GM18951 (cell line): Measurements from ENCODE around the gene DMD.

Experiments used
- POLR2A ChIP-seq: IDR thresholded peaks from 4 replicates; pipeline ENCODE4 v1.6.1; 2011; ENCODE audit warnings: mild to moderate bottlenecking; ENCODE audit not compliant: insufficient read length, insufficient read depth; ENCODE audit errors: extremely low read depth
- in situ Hi-C: fragments of 300-500 bp; cut with MboI; formaldehyde crosslinking; loops from one replicate; pipeline ENCODE4 v1.12.0; 2022; ENCODE audit warnings: low sequenced_read_pairs, mixed read lengths, inconsistent platforms; ENCODE audit not compliant: unreplicated experiment

The DMD gene

DNA sequence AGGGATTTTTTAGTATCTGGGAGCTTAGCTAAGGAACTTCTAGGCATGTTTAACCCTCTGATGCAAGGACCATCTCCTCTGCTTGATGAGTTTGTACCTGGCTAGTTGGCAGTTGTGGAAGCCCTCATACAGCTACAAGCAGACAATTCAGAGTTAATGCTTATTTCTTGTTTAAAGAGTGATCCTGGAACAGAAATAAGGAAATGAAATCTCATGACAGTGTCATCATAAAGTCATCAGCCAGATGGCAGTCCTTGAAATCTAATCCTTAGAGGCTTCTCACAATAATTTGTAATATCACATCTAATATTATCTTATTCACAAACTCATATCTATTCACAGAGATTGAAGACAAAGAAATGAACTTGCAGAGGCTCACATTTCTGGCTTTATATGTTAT lies 1557.9 kb downstream of the DMD start:
- no peak for TF ChIP-seq POLR2A
- in situ Hi-C loops: loop anchor here (10.0 kb wide), 1 partner anchor 619 kb away; no protein-coding TSS in a partner anchor

DNA sequence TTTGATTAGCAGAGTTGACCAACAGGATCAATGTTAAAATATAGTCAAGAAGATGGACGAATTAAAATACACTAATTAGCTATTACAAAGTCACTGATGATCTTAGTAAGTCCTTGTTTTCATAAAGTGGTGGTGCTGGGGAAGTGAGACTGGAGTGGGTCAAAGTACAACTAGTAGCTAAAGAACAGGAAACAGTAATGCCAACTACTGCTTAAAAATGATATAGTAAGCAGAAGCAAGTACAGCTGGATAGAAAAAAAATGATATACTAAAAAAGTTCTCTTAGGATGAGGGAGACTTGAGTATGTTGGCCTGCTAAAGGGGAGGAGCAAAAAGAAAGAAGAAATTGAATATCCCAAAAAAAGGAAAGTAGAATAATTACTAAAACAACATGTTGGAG lies 1558.7 kb downstream of the DMD start:
- no peak for TF ChIP-seq POLR2A
- in situ Hi-C loops: loop anchor here (10.0 kb wide), 1 partner anchor 618 kb away; no protein-coding TSS in a partner anchor

DNA sequence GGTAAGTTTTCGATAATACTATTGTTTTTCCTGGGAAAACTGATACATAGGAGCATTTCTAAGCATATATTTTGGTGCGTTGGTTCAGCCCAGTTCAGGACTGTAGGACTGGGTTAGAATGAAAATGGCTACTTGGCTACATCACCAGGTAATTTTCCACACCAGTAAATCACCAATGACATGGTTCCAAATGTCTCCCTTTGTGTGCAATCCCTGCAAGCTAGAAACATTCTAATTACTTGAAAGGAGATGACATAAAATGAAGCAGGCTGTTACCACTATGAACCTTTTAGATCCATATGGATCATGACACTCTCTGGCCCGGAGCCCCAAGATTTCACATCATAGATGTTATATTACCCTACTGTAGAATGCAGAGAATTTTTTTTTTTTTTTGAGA lies 1562.1 kb downstream of the DMD start:
- in situ Hi-C loops: no loop called here

DNA sequence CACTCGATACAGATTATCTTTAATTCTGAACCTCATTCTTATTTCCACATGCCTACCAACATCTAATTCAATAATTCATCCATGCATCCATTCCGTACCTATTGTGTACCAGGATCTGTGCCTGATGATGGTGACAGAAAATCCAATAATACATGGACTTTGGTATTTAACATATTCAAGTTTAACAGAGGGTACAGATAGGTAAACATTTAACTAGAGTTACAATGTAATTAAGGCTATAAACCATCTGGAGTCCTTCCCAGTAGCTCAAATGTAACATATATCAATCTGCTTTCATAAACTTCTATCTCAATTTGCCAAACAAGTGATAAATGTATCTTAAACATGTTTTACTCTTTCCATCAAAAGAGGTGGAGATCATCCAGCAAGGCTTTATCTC lies 1578.0 kb downstream of the DMD start:
- TF ChIP-seq POLR2A: no peak
- in situ Hi-C loops: no loop called here

More for the DNA sequence above, 1562.1 kb downstream of the DMD start:
- no peak for TF ChIP-seq POLR2A

DNA sequence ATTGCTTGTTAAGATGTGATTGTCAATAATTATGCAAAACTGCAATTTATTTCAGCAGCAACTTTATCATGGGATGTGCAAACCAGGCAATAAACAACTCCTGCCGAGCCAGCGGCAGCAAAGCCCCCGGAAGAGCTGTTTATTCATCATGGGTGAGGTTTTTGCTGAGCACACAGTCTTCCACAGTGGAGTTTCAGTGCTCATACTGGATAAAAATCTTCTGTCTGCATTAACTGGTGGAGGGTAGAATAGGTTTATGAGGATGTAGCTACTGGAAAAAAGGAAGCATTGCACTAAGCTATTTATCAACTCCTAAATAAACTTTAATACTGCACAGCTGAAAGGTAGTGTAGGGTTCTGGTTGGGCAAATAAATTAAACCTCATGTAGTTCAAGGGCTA lies 1582.2 kb downstream of the DMD start:
- in situ Hi-C loops: no loop called here
- TF ChIP-seq POLR2A: no peak

DNA sequence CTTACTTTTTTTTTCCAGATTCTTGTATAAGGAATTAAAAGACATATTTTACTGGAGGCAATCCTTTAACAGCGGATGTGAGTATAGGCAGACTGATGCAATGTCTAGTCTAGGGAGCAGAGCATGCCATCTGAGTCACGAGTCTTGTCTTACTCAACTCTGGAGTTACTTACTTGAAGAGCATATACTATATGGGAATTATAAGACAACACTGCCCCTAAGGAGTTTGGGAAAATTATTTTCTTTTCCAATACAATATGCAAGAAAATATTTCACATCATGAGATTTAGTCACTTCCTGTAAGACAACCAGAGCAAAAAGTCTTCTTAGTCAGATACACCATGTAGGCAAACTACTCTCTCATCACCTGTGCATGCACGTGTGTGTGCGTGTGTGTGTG lies 1602.2 kb downstream of the DMD start:
- in situ Hi-C loops: no loop called here
- no peak for TF ChIP-seq POLR2A

DNA sequence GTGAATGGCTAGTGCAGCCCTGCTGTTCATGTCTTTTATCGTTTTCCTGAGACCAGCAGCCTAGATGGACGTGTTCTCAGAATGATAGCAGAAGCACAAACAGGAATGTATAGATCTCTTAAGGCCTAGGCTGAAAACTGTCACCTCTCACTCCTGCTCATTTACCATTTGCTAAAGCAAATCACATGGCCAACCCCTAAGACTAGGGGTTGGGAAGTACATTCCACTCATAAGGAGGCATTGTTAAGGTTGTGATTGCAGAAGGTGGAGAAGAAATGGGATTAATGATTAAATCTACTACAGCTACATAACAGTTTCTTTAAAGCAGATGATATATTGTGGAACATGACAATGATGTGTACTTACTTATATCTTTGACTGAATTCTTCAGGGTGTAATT lies 1602.7 kb downstream of the DMD start:
- TF ChIP-seq POLR2A: no peak
- in situ Hi-C loops: no loop called here

DNA sequence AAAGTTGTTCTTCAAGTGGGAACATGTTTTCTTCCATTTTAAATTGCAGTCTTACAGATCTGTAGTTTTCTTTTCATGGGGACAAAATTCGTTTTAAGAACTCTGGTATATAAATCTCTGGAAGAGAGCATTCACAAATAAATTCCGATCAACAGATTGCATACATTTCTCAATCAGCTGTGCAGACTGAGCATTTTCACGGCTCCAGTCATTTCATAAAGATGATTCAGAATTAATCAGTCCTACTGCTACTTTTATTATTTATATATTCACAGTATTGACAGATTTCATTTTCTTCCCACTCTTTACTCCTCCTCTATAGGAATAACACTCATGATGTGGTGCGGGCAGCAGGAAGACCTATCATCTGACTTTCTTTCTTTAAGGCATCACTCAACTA lies 1604.6 kb downstream of the DMD start:
- in situ Hi-C loops: no loop called here
- no peak for TF ChIP-seq POLR2A

DNA sequence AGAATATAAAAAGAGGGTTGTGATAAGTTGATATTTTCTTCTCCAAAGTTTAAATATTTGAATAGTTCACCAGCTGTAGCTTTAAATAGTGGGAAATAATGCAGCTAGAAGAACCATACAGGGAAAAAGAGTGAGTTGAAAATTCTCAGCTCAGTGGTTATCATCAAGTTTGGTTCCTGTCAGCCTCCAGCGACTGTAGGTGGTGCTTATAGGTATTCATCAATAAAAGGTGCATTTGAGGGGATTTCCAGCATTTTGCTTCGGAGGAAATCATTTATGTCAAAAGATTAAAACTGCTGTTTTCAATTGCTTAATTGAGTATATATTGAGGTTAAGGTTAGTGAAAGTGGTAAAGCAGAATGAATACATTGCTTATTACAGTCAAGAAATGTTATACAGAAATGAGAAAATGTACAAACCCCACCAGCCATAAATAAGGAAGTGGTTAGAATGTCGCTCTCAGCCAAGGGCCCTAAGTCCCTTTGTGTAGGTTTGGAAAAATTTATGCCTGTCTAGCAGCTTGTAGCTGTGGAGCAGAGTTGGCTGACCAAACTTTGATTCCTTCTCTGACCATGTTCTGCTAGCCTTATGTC lies 1606.6 kb downstream of the DMD start:
- no peak for TF ChIP-seq POLR2A
- in situ Hi-C loops: no loop called here

DNA sequence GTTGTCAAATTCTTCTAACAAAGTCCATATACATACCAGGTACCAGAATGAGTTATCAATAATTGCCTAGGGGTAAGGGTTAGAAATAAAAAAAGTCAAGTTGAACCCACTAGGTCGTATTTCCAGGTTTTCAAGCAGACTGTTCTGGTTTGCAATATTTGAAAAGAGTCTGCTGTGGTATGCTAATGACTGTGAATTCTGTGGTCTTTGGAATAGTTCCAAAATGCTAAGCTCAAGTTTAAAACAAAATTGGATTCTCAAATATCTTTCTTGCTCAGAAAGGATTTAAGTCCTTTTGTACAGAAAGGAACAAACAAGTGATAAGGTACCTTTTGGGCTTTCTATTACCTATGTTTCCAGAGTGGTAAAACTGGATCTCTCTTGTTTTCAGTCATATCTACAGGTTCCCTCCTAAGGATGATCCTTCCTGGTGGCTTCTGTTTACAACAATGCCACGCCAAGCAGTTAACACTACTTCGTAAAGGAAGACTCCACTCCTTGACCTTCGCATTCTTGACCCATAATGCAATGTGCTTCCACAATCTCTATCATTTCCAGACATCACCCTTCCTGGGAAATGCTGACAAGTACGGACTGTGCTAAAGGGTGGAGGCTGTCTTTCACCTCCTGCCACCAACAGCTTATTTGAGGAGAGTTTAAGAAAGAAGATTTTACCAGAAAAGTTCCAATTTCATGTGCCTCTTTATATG lies 1607.8 kb downstream of the DMD start:
- in situ Hi-C loops: no loop called here
- no peak for TF ChIP-seq POLR2A

DNA sequence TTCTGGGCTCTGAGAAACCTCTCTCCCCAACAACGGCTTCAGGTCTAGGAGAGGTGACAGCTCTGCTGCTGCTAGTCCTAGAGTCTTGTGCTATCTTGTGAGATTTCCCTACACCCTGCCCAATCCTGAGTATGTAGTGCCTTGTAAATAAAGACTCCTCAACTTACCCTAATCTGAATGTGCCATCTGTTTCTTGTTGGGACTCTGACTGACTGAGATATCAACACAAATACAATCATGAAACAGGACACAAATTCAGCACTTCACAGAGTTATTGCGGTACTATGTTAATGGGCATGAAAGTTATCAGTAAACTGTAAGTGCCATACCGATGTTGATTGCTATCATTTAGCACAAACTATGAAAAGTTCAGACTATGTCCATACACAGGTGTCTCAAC lies 1610.5 kb downstream of the DMD start:
- no peak for TF ChIP-seq POLR2A
- in situ Hi-C loops: no loop called here

DNA sequence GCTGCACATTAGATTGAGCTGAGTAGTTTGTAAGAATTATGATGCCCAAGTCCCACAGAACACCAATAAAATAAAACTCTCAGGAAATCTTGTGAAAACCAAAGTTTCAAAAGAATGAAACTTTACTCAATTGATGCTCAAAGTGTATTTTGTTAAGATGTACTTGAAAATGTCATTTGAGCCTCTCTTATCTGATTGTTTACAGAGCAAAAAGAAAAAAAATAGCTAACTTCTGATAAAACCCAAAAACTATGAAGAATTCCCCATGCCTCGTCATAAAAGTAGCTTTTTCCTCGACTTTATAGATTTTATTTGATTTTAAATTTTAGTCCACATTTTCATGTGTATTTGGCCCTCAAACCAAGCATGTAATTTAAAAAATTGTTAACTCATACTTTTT lies 1618.0 kb downstream of the DMD start:
- in situ Hi-C loops: no loop called here
- no peak for TF ChIP-seq POLR2A

DNA sequence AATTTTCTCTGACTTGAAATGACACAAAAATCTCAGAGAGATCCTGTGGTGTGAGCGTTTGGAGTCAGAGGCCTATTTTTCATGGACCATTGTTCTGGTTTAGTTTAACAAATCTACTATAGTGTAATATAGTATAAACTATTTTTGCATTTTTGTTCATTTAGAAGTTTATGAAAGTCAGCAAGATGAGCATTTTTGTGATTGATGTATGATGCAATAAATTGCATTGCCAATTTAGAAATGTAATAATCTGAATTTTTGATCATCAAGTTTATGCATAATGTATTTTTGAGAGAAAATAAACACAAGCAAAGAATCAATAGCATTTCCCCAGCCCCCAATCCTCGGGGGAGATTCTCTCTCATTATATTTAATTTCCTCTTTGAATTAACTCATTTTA lies 1620.0 kb downstream of the DMD start:
- no peak for TF ChIP-seq POLR2A
- in situ Hi-C loops: no loop called here

DNA sequence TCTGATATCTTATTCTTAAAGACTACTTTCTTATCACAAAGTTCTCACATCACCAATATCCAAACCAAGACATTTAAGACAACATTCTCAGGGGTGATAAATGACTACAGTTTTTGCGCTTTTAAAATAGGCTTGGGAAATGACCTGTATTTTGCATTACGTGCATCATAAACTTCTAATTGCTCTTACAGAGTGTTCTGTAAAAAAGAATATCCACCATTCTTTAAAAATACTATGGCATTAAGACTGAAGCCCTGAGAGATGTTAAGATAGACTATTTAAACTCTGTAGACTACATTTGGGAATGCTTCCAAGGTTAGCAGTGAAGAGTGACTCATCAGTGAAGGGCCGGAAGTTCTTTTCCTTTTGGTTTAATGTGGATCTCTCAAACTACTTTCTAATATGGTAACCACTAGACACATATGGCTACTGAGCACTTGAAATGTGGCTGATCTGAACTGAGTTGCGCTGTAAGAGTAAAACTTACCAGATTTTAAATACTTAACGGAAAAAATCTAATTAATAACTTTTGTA lies 1620.7 kb downstream of the DMD start:
- in situ Hi-C loops: no loop called here
- TF ChIP-seq POLR2A: no peak
